T-helper 1 cell treated with Interleukin-12 subunit alpha and Interleukin-12 subunit beta and Interleukin-4 antibody, amounts not matched to agents 30 ng/mL and 1 ng/mL, for 36 hours (primary cell): ENCODE data around the gene OR1E2. TPM values are rescaled to one million over a fixed set of nuclear protein-coding genes. Genes with fewer than 3 reads are reported as not detected.
"Not testable (repeated sequence)": the region's sequence is repeated elsewhere in the genome, so short reads cannot be mapped to it uniquely, and the experiment has no call there.

Experiments used
- intact Hi-C: fragments of 100-400 bp; cut with micrococcal nuclease; formaldehyde crosslinking; loops from one replicate; pipeline ENCODE4 v1.15.1; 2024
- total RNA-seq: library from RNA; stranded (reverse); gene quantifications from 2 replicates; pipeline ENCODE4 v1.2.3, GENCODE V29; 2022

OR1E2 gene
- not detected in 2 replicates for total RNA-seq

GRCh38 chr17:3433741-3434140, at the start of gene OR1E2:
TSS of gene OR1E2 (minus strand) at chr17:3433841. CDS start at chr17:3433841, 0 bp downstream.
- intact Hi-C loops = no loop called here

- intact Hi-C loops = no loop called here
Measured at GRCh38 chr17:3482852-3483251, 49.2 kb upstream of the OR1E2 start.

- intact Hi-C loops = no loop called here
Measured at GRCh38 chr17:3479988-3480387, 46.3 kb upstream of the OR1E2 start.

- intact Hi-C loops = no loop called here
Measured at GRCh38 chr17:3475812-3476610, 42.4 kb upstream of the OR1E2 start, which contains the start of gene ASPA. TSS of gene ASPA (plus strand) at chr17:3475997. CDS start at chr17:3476160, 163 bp downstream.

GRCh38 chr17:3475251-3475685, 41.6 kb upstream of the OR1E2 start:
- intact Hi-C loops = no loop called here

- intact Hi-C loops = no loop called here
Measured at GRCh38 chr17:3474212-3474611, 40.6 kb upstream of the OR1E2 start.

GRCh38 chr17:3472137-3472536, 38.5 kb upstream of the OR1E2 start:
- intact Hi-C loops = no loop called here

- intact Hi-C loops = no loop called here
Measured at GRCh38 chr17:3471599-3471998, 38.0 kb upstream of the OR1E2 start, which contains the start of gene SPATA22. TSS of gene SPATA22 (minus strand) at chr17:3471819. CDS start at chr17:3469325, 2,494 bp downstream.

GRCh38 chr17:3469529-3469928, 35.9 kb upstream of the OR1E2 start:
- intact Hi-C loops = no loop called here

GRCh38 chr17:3466355-3466754, 32.7 kb upstream of the OR1E2 start:
- intact Hi-C loops = not testable (repeated sequence)

GRCh38 chr17:3448059-3448665, 14.5 kb upstream of the OR1E2 start:
- intact Hi-C loops = no loop called here

GRCh38 chr17:3447625-3448024, 14.0 kb upstream of the OR1E2 start:
- intact Hi-C loops = no loop called here

GRCh38 chr17:3440451-3440850, 6.8 kb upstream of the OR1E2 start:
- intact Hi-C loops = no loop called here

- intact Hi-C loops = no loop called here
Measured at GRCh38 chr17:3438368-3438767, 4.7 kb upstream of the OR1E2 start.

- intact Hi-C loops = not testable (repeated sequence)
Measured at GRCh38 chr17:3433215-3433614, 426 bp downstream of the OR1E2 start.

- intact Hi-C loops = no loop called here
Measured at GRCh38 chr17:3418222-3418621, 15.4 kb downstream of the OR1E2 start.

GRCh38 chr17:3415610-3416009, 18.0 kb downstream of the OR1E2 start:
- intact Hi-C loops = no loop called here

GRCh38 chr17:3412216-3412615, 21.4 kb downstream of the OR1E2 start:
- intact Hi-C loops = not testable (repeated sequence)

- intact Hi-C loops = no loop called here
Measured at GRCh38 chr17:3411070-3411469, 22.6 kb downstream of the OR1E2 start, which contains the start of gene OR3A3. TSS of gene OR3A3 (plus strand) at chr17:3411370.

GRCh38 chr17:3403856-3404255, 29.8 kb downstream of the OR1E2 start:
- intact Hi-C loops = not testable (repeated sequence)

- intact Hi-C loops = no loop called here
Measured at GRCh38 chr17:3401786-3402185, 31.9 kb downstream of the OR1E2 start.

GRCh38 chr17:3400055-3400454, 33.6 kb downstream of the OR1E2 start:
- intact Hi-C loops = no loop called here

- intact Hi-C loops = no loop called here
Measured at GRCh38 chr17:3398310-3398709, 35.3 kb downstream of the OR1E2 start, which contains the start of gene OR1E1. TSS of gene OR1E1 (minus strand) at chr17:3398410. CDS start at chr17:3398410, 0 bp downstream.
